A549 treated with CpdA at 1 μM for 4 hours (cell line): ENCODE measurements around the gene POLG. TPM values are rescaled to one million over a fixed set of nuclear protein-coding genes. Genes with fewer than 3 reads are reported as not detected.

Experiments used
- total RNA-seq: library from RNA; stranded (reverse); fragments of 200-300 nt; extraction: Qiagen RNA extraction; gene quantifications from 5 replicates; pipeline ENCODE4 v1.2.3, GENCODE V29; 2022; ENCODE audit warnings: low read depth

POLG gene
- total RNA-seq, result 42.7 to 57.4 TPM (median 46.7 TPM) in 5 replicates

GRCh38 chr15:89334510-89335297, at the start of gene POLG:
TSS of gene POLG (minus strand) at chr15:89334824. CDS start at chr15:89333754, 1,070 bp downstream.

Other genes starting within 250 kb of the POLG start
- gene ABHD2, start 246.4 kb downstream of the POLG start, total RNA-seq, result 61.1 to 83.7 TPM (median 80.7 TPM) in 5 replicates
- not detected in 5 replicates for gene RLBP1, start 113.2 kb downstream of the POLG start, total RNA-seq
- gene FANCI, start 90.8 kb downstream of the POLG start, total RNA-seq, result 46.5 to 65.8 TPM (median 60.1 TPM) in 5 replicates
- 35.4 to 44.9 TPM (median 36.0 TPM) in 5 replicates for gene RHCG, start 161.8 kb upstream of the POLG start, total RNA-seq
- 12.8 to 15.7 TPM (median 14.9 TPM) in 5 replicates for gene TICRR, start 240.6 kb upstream of the POLG start, total RNA-seq